ENCODE data around the gene DBP.
"Not testable (repeated sequence)": the region's sequence is repeated elsewhere in the genome, so short reads cannot be mapped to it uniquely, and the experiment has no call there.

The DBP gene

DNA sequence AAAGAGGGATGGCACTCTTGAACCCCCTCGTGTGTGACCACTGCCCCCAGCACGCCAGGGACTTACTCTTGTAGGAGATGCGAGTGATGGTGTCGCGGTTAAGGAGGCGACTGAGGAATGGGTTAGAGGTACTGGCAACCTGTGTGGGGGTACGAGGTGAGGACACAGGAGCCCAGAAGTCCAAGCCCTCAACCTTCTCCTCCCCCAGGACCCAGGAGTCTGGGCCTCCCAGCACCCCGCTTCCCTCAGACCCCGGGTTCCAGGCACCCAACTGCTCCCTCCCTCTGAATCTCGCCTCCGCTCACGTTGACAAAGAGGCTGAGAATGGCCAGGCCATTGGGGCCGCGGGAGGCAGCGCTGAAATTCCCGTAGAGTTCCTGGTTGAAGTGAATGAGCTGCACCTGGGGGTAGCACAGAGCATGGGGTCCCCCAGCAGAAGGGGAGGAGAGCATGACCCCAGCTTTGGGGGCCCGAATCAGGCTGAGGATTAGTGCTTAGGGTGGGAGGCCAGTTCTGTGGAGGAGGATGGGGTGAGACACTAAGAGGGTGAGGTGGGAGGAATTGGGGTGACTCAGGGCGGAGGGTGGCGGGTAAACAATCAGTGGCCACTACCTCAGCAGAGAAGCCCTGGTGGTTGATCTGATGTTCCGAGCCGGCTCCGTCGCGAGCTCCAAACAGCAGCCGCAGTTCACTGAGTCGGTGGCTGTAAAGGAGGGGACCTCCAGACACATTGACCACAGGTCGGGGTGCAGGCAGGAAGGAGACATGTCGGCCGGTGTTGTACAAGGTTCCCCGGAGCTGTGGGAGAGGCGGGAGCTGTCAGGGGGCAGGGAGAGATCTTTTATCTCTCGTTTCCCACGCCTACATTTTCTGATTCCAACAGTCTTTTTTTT, 2.5 kb upstream of the DBP start:
- no peak for DNase-seq (ENCODE audit: low spot score)

- DNase-seq (ENCODE audit: low spot score) = no peak
Measured at GRCh38 chr19:48638831-48639381, 1.7 kb upstream of the DBP start.

DNA sequence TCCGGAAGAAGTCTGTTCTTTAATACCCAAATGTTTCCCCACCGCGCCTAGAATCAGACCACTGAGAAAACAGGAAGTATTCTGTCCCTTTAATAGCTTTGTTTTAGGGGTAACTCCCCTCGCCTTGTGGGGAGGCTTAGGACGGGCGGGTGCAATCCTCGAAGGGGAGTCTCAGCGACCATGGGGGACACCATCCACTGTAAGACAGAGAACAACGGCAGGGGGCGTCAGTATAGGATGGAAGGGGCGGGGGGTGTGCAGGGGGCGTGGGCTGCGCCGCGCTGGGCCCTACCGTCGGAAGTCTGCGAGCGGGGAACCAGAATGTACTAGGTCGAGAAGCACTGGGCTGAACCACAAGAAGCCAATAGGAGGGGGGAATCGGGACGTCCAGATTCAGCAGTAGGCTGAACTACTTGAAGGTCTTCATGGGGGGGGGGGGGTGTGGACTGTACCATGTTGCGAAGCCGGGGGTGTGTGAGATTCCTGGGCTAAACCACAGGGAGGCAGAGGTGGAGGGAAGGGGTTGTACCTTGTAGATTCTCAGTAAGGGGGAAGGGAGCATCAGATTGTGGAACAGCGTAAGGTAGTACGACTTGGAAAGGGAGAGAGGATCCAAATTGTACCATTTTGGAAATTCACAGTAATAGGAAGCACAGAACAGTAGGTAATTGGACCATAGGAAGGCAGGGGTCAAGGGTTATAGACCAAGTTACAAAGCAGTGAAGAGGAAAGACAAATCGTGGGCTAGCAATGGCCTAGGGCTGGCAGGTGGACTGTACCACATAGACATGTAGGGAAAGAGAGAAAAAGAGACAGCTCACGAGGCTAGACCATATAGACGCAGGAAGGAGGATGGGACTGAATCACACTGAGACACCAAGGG, 1.0 kb upstream of the DBP start:
- peak; percentile 82 for DNase-seq (ENCODE audit: low spot score)

DNA sequence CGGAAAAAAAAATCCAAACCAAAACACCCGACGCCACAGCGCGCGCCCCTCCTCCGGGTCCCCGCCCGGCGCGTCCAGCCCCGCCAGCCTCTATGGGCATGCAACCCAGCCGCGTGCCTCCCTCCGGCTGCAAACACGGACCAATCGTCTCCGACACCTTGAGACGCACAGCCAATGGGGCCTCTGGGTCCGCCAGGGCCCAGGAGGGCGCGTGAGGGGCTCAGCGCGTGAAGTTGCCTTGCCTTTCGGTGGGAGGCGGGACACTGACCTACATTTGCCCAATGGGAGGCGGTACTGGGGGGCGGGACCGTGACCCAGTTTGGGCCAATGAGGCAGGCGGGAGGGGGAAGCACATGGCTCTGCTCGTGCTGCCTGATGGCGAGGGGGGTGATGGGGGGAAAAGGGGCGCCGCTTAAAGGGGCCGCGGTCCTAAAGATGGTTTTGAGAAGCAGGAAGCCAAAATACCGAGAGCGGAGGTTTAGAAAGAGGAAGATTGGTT, 319 bp upstream of the DBP start:
- peak; percentile 96 for DNase-seq (ENCODE audit: low spot score)

- DNase-seq (ENCODE audit: low spot score) = no peak
Measured at GRCh38 chr19:48635966-48636858, 967 bp downstream of the DBP start.

- peak; percentile 81 for DNase-seq (ENCODE audit: low spot score)
Measured at GRCh38 chr19:48635263-48635965, 1.8 kb downstream of the DBP start.

GRCh38 chr19:48634424-48635262, 2.5 kb downstream of the DBP start:
- DNase-seq (ENCODE audit: low spot score) = peak; percentile 91

DNA sequence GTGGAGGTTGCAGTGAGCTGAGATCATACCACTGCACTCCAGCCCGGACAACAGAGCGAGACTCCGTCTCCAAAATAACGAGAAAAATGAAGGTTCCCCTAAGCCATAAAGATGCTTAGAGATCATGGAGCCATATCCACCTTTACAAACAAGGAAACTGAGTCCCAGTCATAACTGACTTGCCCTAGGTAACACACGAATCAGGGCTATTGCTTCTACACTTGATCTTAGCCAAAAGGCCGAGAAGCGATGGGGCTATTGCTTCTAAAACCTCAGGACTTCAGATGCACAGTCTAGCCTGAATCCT, 3.2 kb downstream of the DBP start:
- DNase-seq (ENCODE audit: low spot score) = no peak

DNA sequence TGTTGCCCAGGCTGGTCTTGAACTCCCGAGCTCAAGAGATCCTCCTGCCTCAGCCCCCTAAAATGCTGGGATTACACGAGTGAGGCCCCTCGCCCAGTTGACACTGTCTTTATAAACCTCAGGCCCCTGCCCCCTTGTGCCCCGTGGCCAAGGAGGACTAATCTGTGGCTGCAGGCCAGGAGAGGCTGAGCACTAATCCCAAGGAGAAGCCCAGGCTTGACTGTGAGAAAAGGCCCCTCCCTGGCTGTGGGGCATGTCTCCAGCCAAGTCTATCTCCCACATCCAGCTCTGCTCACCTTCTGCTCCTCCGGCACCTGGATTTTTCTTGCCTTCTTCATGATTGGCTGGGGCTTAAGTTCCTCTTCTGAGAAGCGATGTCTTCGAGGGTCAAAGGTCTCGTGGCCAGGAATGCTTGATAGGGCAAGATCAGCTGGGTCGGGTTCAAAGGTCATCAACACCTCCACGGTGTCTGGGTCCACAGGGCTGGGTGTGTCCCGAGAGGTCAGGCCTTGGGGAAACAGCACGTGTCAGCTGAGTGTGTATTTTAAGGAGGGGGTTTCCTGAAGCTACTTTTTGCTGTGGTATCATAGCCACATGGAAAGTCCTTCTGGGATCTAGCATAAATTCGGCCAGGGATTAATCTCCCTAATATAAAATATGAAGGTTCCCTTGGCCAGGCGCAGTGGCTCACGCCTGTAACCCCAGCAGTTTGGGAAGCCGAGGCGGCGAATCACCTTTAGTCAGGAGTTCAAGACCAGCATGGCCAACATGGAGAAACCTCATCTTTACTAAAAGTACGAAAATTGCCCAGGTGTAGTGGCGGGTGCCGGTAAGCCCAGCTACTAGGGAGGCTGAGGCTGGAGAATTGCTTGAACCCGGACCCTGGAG, 3.8 kb downstream of the DBP start:
- no peak for DNase-seq (ENCODE audit: low spot score)

DNA sequence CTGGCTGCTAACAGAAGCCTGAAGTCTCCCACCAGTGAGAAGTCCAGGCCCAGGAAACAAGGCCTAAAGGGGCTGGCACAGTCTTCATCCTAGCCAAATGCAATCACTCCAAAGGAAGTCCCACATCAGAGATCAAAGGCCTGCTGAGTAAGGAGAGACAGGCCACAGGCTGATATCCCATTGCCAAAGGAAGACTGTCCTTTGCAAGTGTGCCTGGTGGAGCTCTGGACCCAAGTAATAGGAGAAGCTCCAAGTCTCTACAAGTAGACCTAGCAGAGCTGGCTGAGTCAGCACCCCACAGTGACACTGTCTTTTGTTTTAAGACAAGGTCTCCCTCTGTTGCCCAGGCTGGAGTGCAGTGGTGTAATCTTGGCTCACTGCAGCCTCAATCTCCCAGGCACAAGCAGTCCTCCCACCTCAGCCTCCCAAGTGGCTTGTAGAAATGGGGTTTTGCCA, 4.5 kb downstream of the DBP start:
- DNase-seq (ENCODE audit: low spot score) = no peak

- not testable (repeated sequence) for DNase-seq (ENCODE audit: low spot score)
Measured at GRCh38 chr19:48632286-48632685, 4.9 kb downstream of the DBP start.

DNA sequence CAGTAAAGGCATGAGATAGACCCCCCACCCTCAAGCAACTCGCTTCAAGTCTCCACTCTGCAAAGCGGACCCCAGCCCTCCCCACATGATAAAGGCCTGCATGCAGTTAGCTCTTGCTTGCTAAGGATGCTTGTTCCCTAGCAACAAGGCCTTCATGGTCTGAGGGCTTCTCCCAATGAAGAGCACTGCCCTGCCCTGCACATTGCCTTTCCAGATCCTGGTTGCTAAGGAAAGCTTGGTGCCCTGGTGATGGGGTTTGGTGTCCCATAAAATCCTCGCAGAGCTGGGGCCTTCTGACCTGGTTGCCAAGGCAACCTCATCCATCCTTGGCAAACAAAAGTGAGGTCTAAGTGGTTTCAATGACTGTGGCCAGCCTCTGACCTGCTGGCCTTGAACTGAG, 6.0 kb downstream of the DBP start:
- DNase-seq (ENCODE audit: low spot score) = no peak

DNA sequence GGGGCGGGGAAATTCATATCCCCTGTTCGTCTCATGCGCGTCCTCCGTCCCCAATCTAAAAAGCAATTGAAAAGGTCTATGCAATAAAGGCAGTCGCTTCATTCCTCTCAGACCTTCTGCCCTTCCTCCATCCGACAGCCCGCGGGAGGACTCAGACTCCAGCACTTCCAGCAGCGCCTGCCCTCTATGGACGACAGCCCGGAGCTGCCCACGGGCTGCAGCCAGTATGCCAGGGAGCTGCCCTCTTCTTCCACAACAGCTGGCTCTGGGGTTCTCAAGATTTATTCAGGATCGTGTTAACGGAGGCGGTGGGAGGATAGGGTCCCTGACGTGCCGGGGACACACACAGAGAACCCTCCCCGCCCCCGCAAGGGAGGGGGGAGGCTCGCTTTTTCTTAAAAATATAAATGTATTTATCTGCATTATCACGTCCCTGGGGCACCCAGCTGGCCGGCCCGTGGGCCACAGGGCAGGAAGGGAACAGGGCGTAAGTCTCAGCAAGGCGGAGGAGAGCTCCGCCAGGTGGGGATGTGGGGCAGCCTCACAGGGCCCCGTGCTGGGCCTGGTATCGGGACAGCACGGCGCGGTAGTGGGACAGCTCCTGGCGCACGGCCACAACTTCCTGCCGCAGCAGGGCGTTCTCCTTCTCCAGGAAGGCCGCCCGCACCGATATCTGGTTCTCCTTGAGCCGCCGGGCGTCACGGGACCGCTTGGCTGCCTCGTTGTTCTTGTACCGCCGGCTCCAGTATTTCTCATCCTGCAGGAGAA, 6.7 kb downstream of the DBP start:
- DNase-seq (ENCODE audit: low spot score) = no peak

DNA sequence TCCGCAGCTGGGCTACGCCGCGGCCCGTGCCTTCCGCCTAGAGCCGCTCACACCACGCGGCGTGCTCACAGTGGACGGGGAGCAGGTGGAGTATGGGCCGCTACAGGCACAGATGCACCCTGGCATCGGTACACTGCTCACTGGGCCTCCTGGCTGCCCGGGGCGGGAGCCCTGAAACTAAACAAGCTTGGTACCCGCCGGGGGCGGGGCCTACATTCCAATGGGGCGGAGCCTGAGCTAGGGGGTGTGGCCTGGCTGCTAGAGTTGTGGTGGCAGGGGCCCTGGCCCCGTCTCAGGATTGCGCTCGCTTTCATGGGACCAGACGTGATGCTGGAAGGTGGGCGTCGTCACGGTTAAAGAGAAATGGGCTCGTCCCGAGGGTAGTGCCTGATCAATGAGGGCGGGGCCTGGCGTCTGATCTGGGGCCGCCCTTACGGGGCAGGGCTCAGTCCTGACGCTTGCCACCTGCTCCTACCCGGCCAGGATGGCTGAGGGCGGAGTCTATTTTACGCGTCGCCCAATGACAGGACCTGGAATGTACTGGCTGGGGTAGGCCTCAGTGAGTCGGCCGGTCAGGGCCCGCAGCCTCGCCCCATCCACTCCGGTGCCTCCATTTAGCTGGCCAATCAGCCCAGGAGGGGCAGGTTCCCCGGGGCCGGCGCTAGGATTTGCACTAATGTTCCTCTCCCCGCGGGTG, 7.4 kb downstream of the DBP start:
- DNase-seq (ENCODE audit: low spot score) = no peak

DNA sequence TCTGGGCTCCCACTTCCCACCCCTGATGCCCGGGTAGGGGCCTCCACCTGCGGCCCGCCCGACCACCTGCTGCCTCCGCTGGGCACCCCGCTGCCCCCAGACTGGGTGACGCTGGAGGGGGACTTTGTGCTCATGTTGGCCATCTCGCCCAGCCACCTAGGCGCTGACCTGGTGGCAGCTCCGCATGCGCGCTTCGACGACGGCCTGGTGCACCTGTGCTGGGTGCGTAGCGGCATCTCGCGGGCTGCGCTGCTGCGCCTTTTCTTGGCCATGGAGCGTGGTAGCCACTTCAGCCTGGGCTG, 7.9 kb downstream of the DBP start:
- DNase-seq (ENCODE audit: low spot score) = no peak

DNA sequence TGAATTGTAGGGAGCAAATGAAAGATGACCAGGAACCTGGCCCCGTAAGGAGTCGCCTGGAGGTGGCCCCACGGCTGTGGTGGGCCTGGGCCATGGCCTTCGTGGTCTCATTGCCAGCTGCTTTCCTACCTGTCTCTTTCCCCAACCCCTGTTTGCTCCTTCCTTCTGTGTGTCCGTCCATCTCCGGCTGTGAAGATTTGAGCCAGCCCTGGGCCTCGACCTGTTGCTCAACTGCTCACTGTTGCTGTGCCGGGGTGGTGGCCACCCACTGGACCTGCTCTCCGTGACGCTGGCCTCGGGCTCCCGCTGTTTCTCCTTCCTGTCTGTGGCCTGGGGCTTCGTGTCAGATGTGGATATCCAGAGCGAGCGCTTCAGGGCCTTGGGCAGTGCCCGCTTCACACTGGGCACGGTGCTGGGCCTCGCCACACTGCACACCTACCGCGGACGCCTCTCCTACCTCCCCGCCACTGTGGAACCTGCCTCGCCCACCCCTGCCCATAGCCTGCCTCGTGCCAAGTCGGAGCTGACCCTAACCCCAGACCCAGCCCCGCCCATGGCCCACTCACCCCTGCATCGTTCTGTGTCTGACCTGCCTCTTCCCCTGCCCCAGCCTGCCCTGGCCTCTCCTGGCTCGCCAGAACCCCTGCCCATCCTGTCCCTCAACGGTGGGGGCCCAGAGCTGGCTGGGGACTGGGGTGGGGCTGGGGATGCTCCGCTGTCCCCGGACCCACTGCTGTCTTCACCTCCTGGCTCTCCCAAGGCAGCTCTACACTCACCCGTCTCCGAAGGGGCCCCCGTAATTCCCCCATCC, 8.5 kb downstream of the DBP start:
- DNase-seq (ENCODE audit: low spot score) = no peak

DNA sequence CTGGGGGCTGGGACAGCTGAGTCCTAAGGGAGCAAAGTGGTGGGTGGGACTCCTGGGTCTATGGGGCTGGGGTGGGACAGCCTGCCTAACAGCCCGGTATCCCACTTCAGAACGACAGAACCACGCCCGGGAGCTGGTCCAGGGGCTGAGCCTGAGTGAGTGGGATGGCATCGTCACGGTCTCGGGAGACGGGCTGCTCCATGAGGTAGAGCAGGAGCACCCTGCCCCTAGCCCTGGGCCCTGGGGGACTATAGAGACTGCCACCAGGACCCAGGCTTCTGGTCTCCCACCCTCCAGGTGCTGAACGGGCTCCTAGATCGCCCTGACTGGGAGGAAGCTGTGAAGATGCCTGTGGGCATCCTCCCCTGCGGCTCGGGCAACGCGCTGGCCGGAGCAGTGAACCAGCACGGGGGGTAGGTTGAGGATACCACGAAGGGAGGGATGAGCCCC, 9.3 kb downstream of the DBP start:
- no peak for DNase-seq (ENCODE audit: low spot score)
